ENCODE results near the gene KANK2. TPM values are rescaled to one million over a fixed set of nuclear protein-coding genes. Genes with fewer than 3 reads are reported as not detected.

The KANK2 gene
- total and polyA plus RNA-seq, 2 of the 13 experiments (the other 11 are each of a cell fraction or from before 2014, with no cell fraction given), result 5.7 to 12.9 TPM

GRCh38 chr19:11138601-11139300 lies 58.6 kb downstream of the KANK2 start (continued):
- TF ChIP-seq POLR2A (IDR thresholded peaks at IDR 0.05; ENCODE audit: insufficient read depth in 1 of 2, low read depth in 2 of 2, low read length in 2 of 2) (0 out of 4 replicates have a peak, but pooled peaks of 1 of the 2 experiments have one; percentile 7), ZNF331 (CRISPR knock-in tag; IDR thresholded peaks at IDR 0.05) (no peak), ZNF569 (CRISPR knock-in tag; IDR thresholded peaks at IDR 0.05; ENCODE audit: borderline replicate concordance) (no peak), NR2C2 (CRISPR knock-in tag; IDR thresholded peaks at IDR 0.05; ENCODE audit: borderline replicate concordance) (no peak), ZBTB25 (CRISPR knock-in tag; IDR thresholded peaks at IDR 0.05) (no peak), NRL (CRISPR knock-in tag; IDR thresholded peaks at IDR 0.05; ENCODE audit: borderline replicate concordance) (no peak), TEAD3 (CRISPR knock-in tag; optimal IDR thresholded peaks at IDR 0.05; ENCODE audit: borderline replicate concordance) (peak; percentile 29), ZNF556 (CRISPR knock-in tag; IDR thresholded peaks at IDR 0.05; ENCODE audit: borderline replicate concordance) (0 out of 2 replicates have a peak, but pooled peaks have one; percentile 13), ZBTB39 (CRISPR knock-in tag; IDR thresholded peaks at IDR 0.05) (no peak), RAD21 (CRISPR knock-in tag; IDR thresholded peaks at IDR 0.05) (no peak), ERF (CRISPR knock-in tag; IDR thresholded peaks at IDR 0.05) (no peak), TFDP1 (CRISPR knock-in tag; IDR thresholded peaks at IDR 0.05; ENCODE audit: borderline replicate concordance) (no peak), FOXJ3 (CRISPR knock-in tag; IDR thresholded peaks at IDR 0.05; ENCODE audit: borderline replicate concordance) (no peak), FOXA3 (CRISPR knock-in tag; IDR thresholded peaks at IDR 0.05) (no peak)
- TF ChIP-seq, protein P1, sequence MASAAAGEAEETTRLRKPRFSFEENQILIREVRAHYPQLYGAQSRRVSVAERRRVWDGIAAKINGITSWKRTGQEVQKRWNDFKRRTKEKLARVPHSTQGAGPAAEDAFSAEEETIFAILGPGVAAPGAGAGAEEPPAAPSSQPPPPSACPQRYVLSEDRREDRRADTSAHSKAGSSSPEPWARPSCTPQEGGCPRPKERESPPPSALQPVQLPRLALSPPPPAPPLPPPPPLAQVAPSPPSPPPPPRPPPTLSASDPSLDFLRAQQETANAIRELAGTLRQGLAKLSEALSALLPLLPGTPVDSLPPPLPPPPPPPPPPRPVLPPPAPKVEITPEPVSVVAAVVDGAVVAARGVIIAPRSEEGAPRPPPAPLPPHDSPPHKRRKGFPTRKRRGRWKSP (CRISPR knock-in tag; IDR thresholded peaks at IDR 0.05), result no peak
- TF ChIP-seq, protein P2, sequence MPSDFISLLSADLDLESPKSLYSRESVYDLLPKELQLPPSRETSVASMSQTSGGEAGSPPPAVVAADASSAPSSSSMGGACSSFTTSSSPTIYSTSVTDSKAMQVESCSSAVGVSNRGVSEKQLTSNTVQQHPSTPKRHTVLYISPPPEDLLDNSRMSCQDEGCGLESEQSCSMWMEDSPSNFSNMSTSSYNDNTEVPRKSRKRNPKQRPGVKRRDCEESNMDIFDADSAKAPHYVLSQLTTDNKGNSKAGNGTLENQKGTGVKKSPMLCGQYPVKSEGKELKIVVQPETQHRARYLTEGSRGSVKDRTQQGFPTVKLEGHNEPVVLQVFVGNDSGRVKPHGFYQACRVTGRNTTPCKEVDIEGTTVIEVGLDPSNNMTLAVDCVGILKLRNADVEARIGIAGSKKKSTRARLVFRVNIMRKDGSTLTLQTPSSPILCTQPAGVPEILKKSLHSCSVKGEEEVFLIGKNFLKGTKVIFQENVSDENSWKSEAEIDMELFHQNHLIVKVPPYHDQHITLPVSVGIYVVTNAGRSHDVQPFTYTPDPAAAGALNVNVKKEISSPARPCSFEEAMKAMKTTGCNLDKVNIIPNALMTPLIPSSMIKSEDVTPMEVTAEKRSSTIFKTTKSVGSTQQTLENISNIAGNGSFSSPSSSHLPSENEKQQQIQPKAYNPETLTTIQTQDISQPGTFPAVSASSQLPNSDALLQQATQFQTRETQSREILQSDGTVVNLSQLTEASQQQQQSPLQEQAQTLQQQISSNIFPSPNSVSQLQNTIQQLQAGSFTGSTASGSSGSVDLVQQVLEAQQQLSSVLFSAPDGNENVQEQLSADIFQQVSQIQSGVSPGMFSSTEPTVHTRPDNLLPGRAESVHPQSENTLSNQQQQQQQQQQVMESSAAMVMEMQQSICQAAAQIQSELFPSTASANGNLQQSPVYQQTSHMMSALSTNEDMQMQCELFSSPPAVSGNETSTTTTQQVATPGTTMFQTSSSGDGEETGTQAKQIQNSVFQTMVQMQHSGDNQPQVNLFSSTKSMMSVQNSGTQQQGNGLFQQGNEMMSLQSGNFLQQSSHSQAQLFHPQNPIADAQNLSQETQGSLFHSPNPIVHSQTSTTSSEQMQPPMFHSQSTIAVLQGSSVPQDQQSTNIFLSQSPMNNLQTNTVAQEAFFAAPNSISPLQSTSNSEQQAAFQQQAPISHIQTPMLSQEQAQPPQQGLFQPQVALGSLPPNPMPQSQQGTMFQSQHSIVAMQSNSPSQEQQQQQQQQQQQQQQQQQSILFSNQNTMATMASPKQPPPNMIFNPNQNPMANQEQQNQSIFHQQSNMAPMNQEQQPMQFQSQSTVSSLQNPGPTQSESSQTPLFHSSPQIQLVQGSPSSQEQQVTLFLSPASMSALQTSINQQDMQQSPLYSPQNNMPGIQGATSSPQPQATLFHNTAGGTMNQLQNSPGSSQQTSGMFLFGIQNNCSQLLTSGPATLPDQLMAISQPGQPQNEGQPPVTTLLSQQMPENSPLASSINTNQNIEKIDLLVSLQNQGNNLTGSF (CRISPR knock-in tag; IDR thresholded peaks at IDR 0.05), result no peak
- TF ChIP-seq, protein P3, sequence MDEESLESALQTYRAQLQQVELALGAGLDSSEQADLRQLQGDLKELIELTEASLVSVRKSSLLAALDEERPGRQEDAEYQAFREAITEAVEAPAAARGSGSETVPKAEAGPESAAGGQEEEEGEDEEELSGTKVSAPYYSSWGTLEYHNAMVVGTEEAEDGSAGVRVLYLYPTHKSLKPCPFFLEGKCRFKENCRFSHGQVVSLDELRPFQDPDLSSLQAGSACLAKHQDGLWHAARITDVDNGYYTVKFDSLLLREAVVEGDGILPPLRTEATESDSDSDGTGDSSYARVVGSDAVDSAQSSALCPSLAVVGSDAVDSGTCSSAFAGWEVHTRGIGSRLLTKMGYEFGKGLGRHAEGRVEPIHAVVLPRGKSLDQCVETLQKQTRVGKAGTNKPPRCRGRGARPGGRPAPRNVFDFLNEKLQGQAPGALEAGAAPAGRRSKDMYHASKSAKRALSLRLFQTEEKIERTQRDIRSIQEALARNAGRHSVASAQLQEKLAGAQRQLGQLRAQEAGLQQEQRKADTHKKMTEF (CRISPR knock-in tag; IDR thresholded peaks at IDR 0.05), result no peak; the same call in 1 of the 2 replicates

All from HepG2 (cell line).